Liver (tissue), 9 donors: ENCODE results near the gene PCDH12. TPM values are rescaled to one million over a fixed set of nuclear protein-coding genes. Genes with fewer than 3 reads are reported as not detected.

Experiments
- DNase-seq: peaks from one replicate; pipeline ENCODE4 v3.0.0-alpha.2; 2017; ENCODE audit warnings: low spot score
- H3K27ac ChIP-seq, 2 donors: one replicate each; pipeline ENCODE4 v1.7.0; 2013; ENCODE audit warnings: inconsistent platforms in 2 of 2, low read length in 2 of 2, control low read depth in 1 of 2, low read depth in 1 of 2, mild to moderate bottlenecking in 1 of 2
- H3K27me3 ChIP-seq, 4 donors: one replicate each; pipeline versions ENCODE4 v1.6.1 to v1.7.0; 2013; ENCODE audit warnings: low read length in 3 of 4, inconsistent platforms in 1 of 4, mild to moderate bottlenecking in 1 of 4, moderate library complexity in 1 of 4; ENCODE audit not compliant: control insufficient read depth in 4 of 4, insufficient read depth in 4 of 4
- H3K36me3 ChIP-seq, 4 donors: one replicate each; pipeline versions ENCODE4 v1.6.1 to v1.7.0; 2013; ENCODE audit warnings: low read length in 3 of 4, mild to moderate bottlenecking in 3 of 4, low read depth in 1 of 4, moderate library complexity in 1 of 4; ENCODE audit not compliant: control insufficient read depth in 4 of 4, insufficient read depth in 3 of 4
- H3K4me1 ChIP-seq, 4 donors: one replicate each; pipeline versions ENCODE4 v1.6.1 to v1.7.0; 2013; ENCODE audit warnings: low read length in 3 of 4, mild to moderate bottlenecking in 3 of 4, moderate library complexity in 1 of 4; ENCODE audit not compliant: control insufficient read depth in 4 of 4, insufficient read depth in 4 of 4
- H3K4me3 ChIP-seq, 3 donors: one replicate each; pipeline versions ENCODE4 v1.6.1 to v1.7.0; 2013; ENCODE audit warnings: low read length in 3 of 3, control low read depth in 1 of 3, low read depth in 1 of 3, mild to moderate bottlenecking in 1 of 3
- H3K9ac ChIP-seq, 2 donors: one replicate each; pipeline ENCODE4 v1.7.0; 2013; ENCODE audit warnings: low read length in 2 of 2, mild to moderate bottlenecking in 2 of 2, moderate library complexity in 2 of 2, control low read depth in 1 of 2, low read depth in 1 of 2
- H3K9me3 ChIP-seq, 4 donors: one replicate each; pipeline versions ENCODE4 v1.6.1 to v1.7.0; 2013; ENCODE audit warnings: low read length in 3 of 4; ENCODE audit not compliant: control insufficient read depth in 4 of 4
- ATF3 ChIP-seq: IDR thresholded peaks from 2 replicates; pipeline ENCODE4 v1.6.1; 2016; ENCODE audit warnings: antibody characterized with exemption
- EGR1 ChIP-seq, 2 donors: IDR thresholded peaks; 2 replicates each; pipeline ENCODE4 v1.6.1; 2016 to 2018; ENCODE audit warnings: antibody characterized with exemption in 2 of 2, low read depth in 2 of 2
- FOXA1 ChIP-seq: IDR thresholded peaks from 2 replicates; pipeline ENCODE4 v1.6.1; 2016; ENCODE audit warnings: antibody characterized with exemption
- FOXA2 ChIP-seq: IDR thresholded peaks from 2 replicates; pipeline ENCODE4 v1.6.1; 2016; ENCODE audit warnings: antibody characterized with exemption
- GABPA ChIP-seq, 2 donors: IDR thresholded peaks in 1 of 2; conservative IDR thresholded peaks in 1 of 2; 2 replicates each; pipeline ENCODE4 v1.6.1; 2016; ENCODE audit warnings: antibody characterized with exemption in 2 of 2, mild to moderate bottlenecking in 1 of 2, moderate library complexity in 1 of 2
- HNF4A ChIP-seq, 2 donors: conservative IDR thresholded peaks; 2 replicates each; pipeline ENCODE4 v1.6.1; 2016; ENCODE audit warnings: antibody characterized with exemption in 2 of 2, mild to moderate bottlenecking in 2 of 2
- HNF4G ChIP-seq: IDR thresholded peaks from 2 replicates; pipeline ENCODE4 v1.6.1; 2016; ENCODE audit warnings: antibody characterized with exemption
- JUND ChIP-seq, 2 donors: IDR thresholded peaks; 2 replicates each; pipeline ENCODE4 v1.6.1; 2016; ENCODE audit warnings: antibody characterized with exemption in 2 of 2
- NR2F2 ChIP-seq: IDR thresholded peaks from 2 replicates; pipeline ENCODE4 v1.6.1; 2016; ENCODE audit warnings: antibody characterized with exemption
- RAD21 ChIP-seq, 2 donors: IDR thresholded peaks; 2 replicates each; pipeline ENCODE4 v1.6.1; 2016; ENCODE audit warnings: antibody characterized with exemption in 2 of 2, mild to moderate bottlenecking in 2 of 2
- RXRA ChIP-seq, 2 donors: IDR thresholded peaks; 2 replicates each; pipeline ENCODE4 v1.6.1; 2017 to 2018; ENCODE audit warnings: antibody characterized with exemption in 2 of 2, mild to moderate bottlenecking in 1 of 2
- SP1 ChIP-seq: IDR thresholded peaks from 2 replicates; pipeline ENCODE4 v1.6.1; 2018; ENCODE audit warnings: antibody characterized with exemption, mild to moderate bottlenecking
- TAF1 ChIP-seq: conservative IDR thresholded peaks from 2 replicates; pipeline ENCODE4 v1.6.1; 2016; ENCODE audit warnings: antibody characterized with exemption, mild to moderate bottlenecking
- YY1 ChIP-seq: IDR thresholded peaks from 2 replicates; pipeline ENCODE4 v1.6.1; 2016; ENCODE audit warnings: antibody characterized with exemption, mild to moderate bottlenecking
- ZBTB33 ChIP-seq: IDR thresholded peaks from 2 replicates; pipeline ENCODE4 v1.6.1; 2016; ENCODE audit warnings: antibody characterized with exemption
- WGBS: extraction: QIAGEN DNeasy Blood & Tissue Kit; methylation state at CpG from one replicate; pipeline ENCODE4 v1.1.7; 2013; 5-methylcytosine and 5-hydroxymethylcytosine counted together
- polyA plus RNA-seq, 2 donors: library from polyadenylated mRNA; stranded (reverse) in 1 of 2; unstranded in 1 of 2; fragments of 200-250 nt in 1 of 2; fragments of >200 nt in 1 of 2; fragmentation: Nextera tagmentation in 1 of 2; extraction: Ambion mirVana in 1 of 2; gene quantifications; one replicate each; pipeline versions ENCODE4 v1.2.1 to v1.2.3, GENCODE V29; 2013 to 2015
- total RNA-seq, 2 donors: library from RNA; depleted of rRNA; stranded (reverse); fragments of >200 nt; gene quantifications; one replicate each; pipeline ENCODE4 v1.2.3, GENCODE V29; 2014
- TF ChIP-seq, protein P1 (sequence below): IDR thresholded peaks from 2 replicates; pipeline ENCODE4 v1.6.1; 2016; ENCODE audit warnings: antibody characterized with exemption
- TF ChIP-seq, protein P2 (sequence below): fragments of 150-350 bp; IDR thresholded peaks from 2 replicates; pipeline ENCODE4 v1.5.1; 2017; ENCODE audit warnings: improper control_type of control experiment, low read depth, low read length; ENCODE audit not compliant: missing input control
- TF ChIP-seq, protein P3 (sequence below): IDR thresholded peaks from 2 replicates; pipeline ENCODE4 v1.6.1; 2016; ENCODE audit warnings: antibody characterized with exemption, mild to moderate bottlenecking
- donor health status: healthy.
- donor health status: healthy.
- donor health status: healthy.
- donor health status: healthy.
- donor health status: healthy.

Gene PCDH12
- total and polyA plus RNA-seq, 4 donors, result 0.74 to 4.9 (median 3.8) TPM

DNA sequence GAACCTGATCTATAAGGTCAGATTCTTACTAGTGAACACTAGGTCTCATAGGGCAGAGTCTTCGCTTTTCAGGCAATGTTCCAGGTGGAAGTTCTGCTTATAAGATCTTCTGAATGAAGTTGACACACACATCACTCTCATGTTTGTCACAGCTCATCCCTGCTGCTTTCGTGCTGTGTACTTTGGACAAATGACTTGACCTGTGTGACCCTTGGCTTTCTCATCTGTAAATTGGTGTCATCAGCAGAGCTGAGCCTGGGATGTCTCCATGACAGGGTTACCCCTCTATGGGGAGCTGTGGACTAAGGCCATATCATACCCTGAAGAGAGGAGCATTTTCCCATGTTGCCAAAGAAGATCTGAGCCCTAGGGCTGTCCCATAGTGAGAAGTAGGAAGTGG is 31.6 kb downstream of the PCDH12 start:
- H3K9me3 ChIP-seq, result no peaks in the 10 kb centered on the region
- TF ChIP-seq HNF4A (conservative IDR thresholded peaks at IDR 0.05) (peak; percentile 40 to 67), NR2F2 (peak; percentile 65), RXRA (IDR thresholded peaks at IDR 0.05) (peak in 1 of 2 donors; percentile 54), ZBTB33 (no peak), HNF4G (peak; percentile 27)
- no peaks in the 10 kb centered on the region for H3K27me3 ChIP-seq
- no peak overlapping the region for H3K27ac ChIP-seq
- DNase-seq, result no peak
- WGBS, result 43% methylated on average over 2 of the region's 2 CpGs
- H3K9ac ChIP-seq, result no peak overlapping the region
- peaks cover 12 to 52% (median 37%) of the 10 kb centered on the region in 4 donors for H3K36me3 ChIP-seq
- H3K4me1 ChIP-seq, result peaks cover 3 to 25% (median 14%) of the 10 kb centered on the region in 4 donors
- no peak overlapping the region for H3K4me3 ChIP-seq

GRCh38 chr5:141923448-141924313 is 34.3 kb downstream of the PCDH12 start, which contains the start of gene DELE1:
TSS of gene DELE1 (plus strand) at chr5:141923871. CDS start at chr5:141923942, 71 bp downstream.
- peak; percentile 94 for DNase-seq
- H3K4me3 ChIP-seq, result peak within 1 kb of the TSS; percentile 59 to 87 (median 81)
- H3K4me1 ChIP-seq, result peaks cover 8 to 34% (median 16%) of the 10 kb centered on the region in 4 donors
- under 1% methylated on average over 53 of the region's 53 CpGs for WGBS
- peak within 1 kb of the TSS; percentile 79 to 93 for H3K9ac ChIP-seq
- no peaks in the 10 kb centered on the region for H3K27me3 ChIP-seq
- H3K36me3 ChIP-seq, result peaks cover 5 to 28% (median 14%) of the 10 kb centered on the region in 4 donors
- peak within 1 kb of the TSS; percentile 79 to 93 for H3K27ac ChIP-seq
- TF ChIP-seq TAF1 (peak; percentile 78), RXRA (IDR thresholded peaks at IDR 0.05) (peak; percentile 54 to 69), HNF4G (peak; percentile 43), RAD21 (IDR thresholded peaks at IDR 0.05) (peak in 1 of 2 donors; percentile 44), JUND (IDR thresholded peaks at IDR 0.05) (peak in 1 of 2 donors; percentile 50), EGR1 (IDR thresholded peaks at IDR 0.05; ENCODE audit: low read depth in 2 of 2) (peak; percentile 67 to 83), FOXA2 (no peak), ZBTB33 (peak; percentile 59), FOXA1 (no peak), ATF3 (peak; percentile 18), NR2F2 (peak; percentile 85), GABPA (IDR thresholded peaks at IDR 0.05 in 1 of 2, conservative IDR thresholded peaks at IDR 0.05 in 1 of 2) (peak; percentile 79 to 94), SP1 (peak; percentile 82), YY1 (peak; percentile 88), HNF4A (conservative IDR thresholded peaks at IDR 0.05) (peak; percentile 41 to 68)
- TF ChIP-seq, protein P1, sequence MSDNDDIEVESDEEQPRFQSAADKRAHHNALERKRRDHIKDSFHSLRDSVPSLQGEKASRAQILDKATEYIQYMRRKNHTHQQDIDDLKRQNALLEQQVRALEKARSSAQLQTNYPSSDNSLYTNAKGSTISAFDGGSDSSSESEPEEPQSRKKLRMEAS, result peak; percentile 83
- TF ChIP-seq, protein P2, sequence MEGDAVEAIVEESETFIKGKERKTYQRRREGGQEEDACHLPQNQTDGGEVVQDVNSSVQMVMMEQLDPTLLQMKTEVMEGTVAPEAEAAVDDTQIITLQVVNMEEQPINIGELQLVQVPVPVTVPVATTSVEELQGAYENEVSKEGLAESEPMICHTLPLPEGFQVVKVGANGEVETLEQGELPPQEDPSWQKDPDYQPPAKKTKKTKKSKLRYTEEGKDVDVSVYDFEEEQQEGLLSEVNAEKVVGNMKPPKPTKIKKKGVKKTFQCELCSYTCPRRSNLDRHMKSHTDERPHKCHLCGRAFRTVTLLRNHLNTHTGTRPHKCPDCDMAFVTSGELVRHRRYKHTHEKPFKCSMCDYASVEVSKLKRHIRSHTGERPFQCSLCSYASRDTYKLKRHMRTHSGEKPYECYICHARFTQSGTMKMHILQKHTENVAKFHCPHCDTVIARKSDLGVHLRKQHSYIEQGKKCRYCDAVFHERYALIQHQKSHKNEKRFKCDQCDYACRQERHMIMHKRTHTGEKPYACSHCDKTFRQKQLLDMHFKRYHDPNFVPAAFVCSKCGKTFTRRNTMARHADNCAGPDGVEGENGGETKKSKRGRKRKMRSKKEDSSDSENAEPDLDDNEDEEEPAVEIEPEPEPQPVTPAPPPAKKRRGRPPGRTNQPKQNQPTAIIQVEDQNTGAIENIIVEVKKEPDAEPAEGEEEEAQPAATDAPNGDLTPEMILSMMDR, result no peak
- TF ChIP-seq, protein P3, sequence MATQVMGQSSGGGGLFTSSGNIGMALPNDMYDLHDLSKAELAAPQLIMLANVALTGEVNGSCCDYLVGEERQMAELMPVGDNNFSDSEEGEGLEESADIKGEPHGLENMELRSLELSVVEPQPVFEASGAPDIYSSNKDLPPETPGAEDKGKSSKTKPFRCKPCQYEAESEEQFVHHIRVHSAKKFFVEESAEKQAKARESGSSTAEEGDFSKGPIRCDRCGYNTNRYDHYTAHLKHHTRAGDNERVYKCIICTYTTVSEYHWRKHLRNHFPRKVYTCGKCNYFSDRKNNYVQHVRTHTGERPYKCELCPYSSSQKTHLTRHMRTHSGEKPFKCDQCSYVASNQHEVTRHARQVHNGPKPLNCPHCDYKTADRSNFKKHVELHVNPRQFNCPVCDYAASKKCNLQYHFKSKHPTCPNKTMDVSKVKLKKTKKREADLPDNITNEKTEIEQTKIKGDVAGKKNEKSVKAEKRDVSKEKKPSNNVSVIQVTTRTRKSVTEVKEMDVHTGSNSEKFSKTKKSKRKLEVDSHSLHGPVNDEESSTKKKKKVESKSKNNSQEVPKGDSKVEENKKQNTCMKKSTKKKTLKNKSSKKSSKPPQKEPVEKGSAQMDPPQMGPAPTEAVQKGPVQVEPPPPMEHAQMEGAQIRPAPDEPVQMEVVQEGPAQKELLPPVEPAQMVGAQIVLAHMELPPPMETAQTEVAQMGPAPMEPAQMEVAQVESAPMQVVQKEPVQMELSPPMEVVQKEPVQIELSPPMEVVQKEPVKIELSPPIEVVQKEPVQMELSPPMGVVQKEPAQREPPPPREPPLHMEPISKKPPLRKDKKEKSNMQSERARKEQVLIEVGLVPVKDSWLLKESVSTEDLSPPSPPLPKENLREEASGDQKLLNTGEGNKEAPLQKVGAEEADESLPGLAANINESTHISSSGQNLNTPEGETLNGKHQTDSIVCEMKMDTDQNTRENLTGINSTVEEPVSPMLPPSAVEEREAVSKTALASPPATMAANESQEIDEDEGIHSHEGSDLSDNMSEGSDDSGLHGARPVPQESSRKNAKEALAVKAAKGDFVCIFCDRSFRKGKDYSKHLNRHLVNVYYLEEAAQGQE, result peak; percentile 82
- no peaks in the 10 kb centered on the region for H3K9me3 ChIP-seq
